ENCODE data around the gene TMEM145.
A peak's percentile ranks its signal among the peaks of the same experiment; 100 is the strongest.

DNA sequence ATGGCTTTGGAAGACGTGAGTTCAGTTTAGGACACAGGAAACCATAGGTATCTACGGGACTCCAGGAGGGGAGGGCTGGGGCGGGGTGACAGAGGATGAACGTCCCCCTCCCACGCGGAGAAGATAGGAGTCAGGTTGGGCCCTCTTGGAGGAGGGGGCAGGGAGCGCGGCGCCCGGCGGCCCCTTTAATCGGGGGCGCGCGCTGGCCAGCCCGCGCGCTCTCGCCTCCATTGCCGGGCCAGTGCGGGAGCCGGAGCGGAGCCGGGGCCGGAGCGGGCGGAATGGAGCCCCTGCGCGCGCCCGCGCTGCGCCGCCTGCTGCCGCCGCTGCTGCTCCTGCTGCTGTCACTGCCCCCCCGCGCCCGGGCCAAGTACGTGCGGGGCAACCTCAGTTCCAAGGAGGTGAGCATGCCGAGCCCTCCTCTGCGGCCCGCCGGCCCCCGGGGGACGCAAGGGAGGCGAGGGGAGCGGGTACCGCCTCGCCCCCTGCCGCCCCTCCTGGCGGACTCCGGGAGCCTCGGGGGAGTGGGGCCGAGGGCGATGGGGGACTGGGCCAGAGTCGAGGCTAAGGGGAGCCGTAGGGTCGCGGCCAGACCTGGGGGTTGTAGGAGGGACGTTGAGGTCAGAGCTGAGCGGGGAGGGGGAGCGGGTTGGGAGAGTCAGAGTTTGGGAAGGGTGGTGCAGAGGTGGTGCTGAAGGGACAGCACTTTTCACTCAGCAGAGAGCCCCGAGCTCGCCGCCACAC lies at the start of gene TMEM145:
- TF ChIP-seq EP300 (IDR thresholded peaks at IDR 0.05) (no peak), CTCF (IDR thresholded peaks at IDR 0.05) (peak in 2 of 3 experiments; percentile 17 to 22), POLR2A (IDR thresholded peaks at IDR 0.05; ENCODE audit: low read depth) (no peak), POLR2AphosphoS5 (IDR thresholded peaks at IDR 0.05) (no peak)

All from esophagus muscularis mucosa (tissue), 4 donors.